Activated CD8-positive, alpha-beta T cell treated with anti-CD3 and anti-CD28 coated beads, Interleukin-2, amount 10 ng/mL, durations not matched to agents 7 days and 5 days (primary cell): ENCODE data around the gene REEP2. TPM values are rescaled to one million over a fixed set of nuclear protein-coding genes. Genes with fewer than 3 reads are reported as not detected.

ENCODE experiments used
- ATAC-seq: fragments of 150-1000 bp; cut with Tn5 transposase; one replicate; pipeline ENCODE4 v1.10.0; 2021; ENCODE audit warnings: moderate library complexity
- CTCF ChIA-PET: fragments of 350-600 bp; sonication (Branson Sonifier 250); formaldehyde crosslinking; loops from one replicate; lab custom pipeline; 2021; ENCODE audit warnings: antibody characterized with exemption; lab: Charles Lee
- POLR2A ChIA-PET: fragments of 350-600 bp; sonication (Branson Sonifier 250); formaldehyde crosslinking; loops from one replicate; lab custom pipeline; 2021; ENCODE audit warnings: antibody characterized with exemption; lab: Charles Lee
- DNase-seq: peaks from one replicate; pipeline ENCODE4 v3.0.0-alpha.2; 2020
- H3K27ac Mint-ChIP-seq: one replicate; pipeline ENCODE4 v1.8.0; 2021; ENCODE audit warnings: mild to moderate bottlenecking, mixed read lengths
- H3K27me3 Mint-ChIP-seq: one replicate; pipeline ENCODE4 v1.8.0; 2021; ENCODE audit warnings: low read depth, mixed read lengths
- H3K36me3 Mint-ChIP-seq: one replicate; pipeline ENCODE4 v1.8.0; 2021; ENCODE audit warnings: low read depth, mixed read lengths
- H3K4me1 Mint-ChIP-seq: one replicate; pipeline ENCODE4 v1.8.0; 2021; ENCODE audit warnings: low read depth, mixed read lengths
- H3K4me3 Mint-ChIP-seq: one replicate; pipeline ENCODE4 v1.8.0; 2021; ENCODE audit warnings: mild to moderate bottlenecking, mixed read lengths
- H3K9me3 Mint-ChIP-seq: one replicate; pipeline ENCODE4 v1.8.0; 2022; ENCODE audit warnings: mixed read lengths; ENCODE audit not compliant: insufficient read depth
- total RNA-seq, 2 experiments: library from RNA; stranded (reverse); gene quantifications; one replicate each; pipeline ENCODE4 v1.2.3, GENCODE V29; 2021

REEP2 gene
- total RNA-seq, 2 experiments from 2014 or later, result 0.68 to 1.1 TPM

GRCh38 chr5:138460032-138460693, 21.3 kb downstream of the REEP2 start:
- H3K4me1 Mint-ChIP-seq, result peaks cover 37% of the 10 kb centered on the region
- no peaks in the 10 kb centered on the region for H3K27me3 Mint-ChIP-seq
- H3K27ac Mint-ChIP-seq, result peak overlapping the region; percentile 98
- H3K4me3 Mint-ChIP-seq, result no peak overlapping the region
- peaks cover 3% of the 10 kb centered on the region for H3K36me3 Mint-ChIP-seq
- POLR2A ChIA-PET, result interaction anchor here (0.8 to 1.4 kb wide), 4 partner anchors 10 to 107 kb away, joined by 3 to 4 read pairs (median 3); partner anchors contain the start of gene ETF1
- ATAC-seq (no peak), DNase-seq (no peak)
- CTCF ChIA-PET, result interaction anchor here (2.2 kb wide), 1 partner anchor 11 kb away, joined by 16 read pairs; no protein-coding TSS in a partner anchor
- H3K9me3 Mint-ChIP-seq, result no peaks in the 10 kb centered on the region

- Mint-ChIP-seq H3K36me3 (peaks cover 3% of the 10 kb centered on the region), H3K27me3 (peaks cover 3% of the 10 kb centered on the region), H3K4me1 (peaks cover 40% of the 10 kb centered on the region), H3K9me3 (no peaks in the 10 kb centered on the region), H3K4me3 (no peak overlapping the region), H3K27ac (peak overlapping the region; percentile 41)
- DNase-seq (no peak), ATAC-seq (no peak)
- ChIA-PET CTCF (interaction anchor here (1.0 to 2.1 kb wide), 5 partner anchors 12 to 109 kb away, joined by 3 to 7 read pairs (median 6); partner anchors contain the start of genes ETF1 and KDM3B), POLR2A (interaction anchor here (0.8 kb wide), 1 partner anchor 81 kb away, joined by 3 read pairs; the partner anchor contains the start of gene ETF1)
Observed at GRCh38 chr5:138461343-138462125, 22.7 kb downstream of the REEP2 start.

GRCh38 chr5:138463419-138464007, 24.7 kb downstream of the REEP2 start:
- peaks cover 9% of the 10 kb centered on the region for H3K36me3 Mint-ChIP-seq
- DNase-seq (no peak), ATAC-seq (no peak)
- H3K9me3 Mint-ChIP-seq, result no peaks in the 10 kb centered on the region
- peaks cover 46% of the 10 kb centered on the region for H3K4me1 Mint-ChIP-seq
- ChIA-PET CTCF (interaction anchor here (1.5 to 4.2 kb wide), 11 partner anchors 7 to 285 kb away, joined by 3 to 34 read pairs (median 10); partner anchors contain the start of genes BRD8, ETF1, HSPA9 and KDM3B), POLR2A (interaction anchor here (0.6 to 3.3 kb wide), 10 partner anchors 8 to 709 kb away, joined by 3 to 32 read pairs (median 10); partner anchors contain the start of genes ETF1, HNRNPA0 and HSPA9)
- peaks cover 20% of the 10 kb centered on the region for H3K27me3 Mint-ChIP-seq
- H3K4me3 Mint-ChIP-seq, result peak overlapping the region; percentile 87
- peak overlapping the region; percentile 96 for H3K27ac Mint-ChIP-seq

- Mint-ChIP-seq H3K36me3 (peaks cover 9% of the 10 kb centered on the region), H3K27me3 (peaks cover 20% of the 10 kb centered on the region), H3K4me1 (peaks cover 42% of the 10 kb centered on the region), H3K9me3 (no peaks in the 10 kb centered on the region), H3K27ac (peak overlapping the region; percentile 96), H3K4me3 (peak overlapping the region; percentile 87)
- CTCF ChIA-PET, result interaction anchor here (0.8 to 4.2 kb wide), 12 partner anchors 8 to 285 kb away, joined by 3 to 34 read pairs (median 9); partner anchors contain the start of genes BRD8, ETF1, HSPA9 and KDM3B
- DNase-seq (peak; percentile 93), ATAC-seq (peak; percentile 52)
- POLR2A ChIA-PET, result interaction anchor here (0.6 to 3.3 kb wide), 11 partner anchors 9 to 710 kb away, joined by 3 to 32 read pairs (median 8); partner anchors contain the start of genes ETF1, HNRNPA0, HSPA9 and REEP2
Observed at GRCh38 chr5:138464008-138464387, 25.1 kb downstream of the REEP2 start.

GRCh38 chr5:138464388-138465260, 25.8 kb downstream of the REEP2 start:
- peak; percentile 69 for ATAC-seq
- ChIA-PET POLR2A (interaction anchor here (0.5 to 3.3 kb wide), 31 partner anchors 8 to 913 kb away, joined by 3 to 32 read pairs (median 3); partner anchors contain the start of genes BRD8, CDC23, CDC25C and ETF1), CTCF (interaction anchor here (0.7 to 4.2 kb wide), 19 partner anchors 8 to 286 kb away, joined by 3 to 34 read pairs (median 6); partner anchors contain the start of genes BRD8, ETF1, HSPA9 and KDM3B)
- H3K36me3 Mint-ChIP-seq, result peaks cover 6% of the 10 kb centered on the region
- H3K9me3 Mint-ChIP-seq, result no peaks in the 10 kb centered on the region
- peaks cover 20% of the 10 kb centered on the region for H3K27me3 Mint-ChIP-seq
- H3K4me3 Mint-ChIP-seq, result peak overlapping the region; percentile 87
- H3K27ac Mint-ChIP-seq, result peak overlapping the region; percentile 96
- H3K4me1 Mint-ChIP-seq, result peaks cover 35% of the 10 kb centered on the region
- peak; percentile 98 for DNase-seq

GRCh38 chr5:138465261-138466124, 26.6 kb downstream of the REEP2 start, which contains the start of gene EGR1:
Gene EGR1 (plus strand): TSS chr5:138465479. CDS start chr5:138465762, 283 bp downstream.
- no peaks in the 10 kb centered on the region for H3K9me3 Mint-ChIP-seq

GRCh38 chr5:138466125-138466899, 27.5 kb downstream of the REEP2 start:
- H3K27me3 Mint-ChIP-seq, result peaks cover 20% of the 10 kb centered on the region
- CTCF ChIA-PET, result interaction anchor here (0.7 to 4.2 kb wide), 6 partner anchors 10 to 113 kb away, joined by 3 to 34 read pairs (median 13); partner anchors contain the start of genes ETF1 and KDM3B
- POLR2A ChIA-PET, result interaction anchor here (0.7 to 3.3 kb wide), 9 partner anchors 11 to 288 kb away, joined by 3 to 32 read pairs (median 6); partner anchors contain the start of genes BRD8, ETF1 and HSPA9
- ATAC-seq (no peak), DNase-seq (peak; percentile 41)
- peaks cover 6% of the 10 kb centered on the region for H3K36me3 Mint-ChIP-seq
- H3K4me1 Mint-ChIP-seq, result peaks cover 22% of the 10 kb centered on the region
- no peak overlapping the region for H3K27ac Mint-ChIP-seq
- no peaks in the 10 kb centered on the region for H3K9me3 Mint-ChIP-seq
- peak overlapping the region; percentile 87 for H3K4me3 Mint-ChIP-seq

More at GRCh38 chr5:138465261-138466124, 26.6 kb downstream of the REEP2 start, which contains the start of gene EGR1:
- DNase-seq (peak; percentile 96), ATAC-seq (peak; percentile 56)
- peak within 1 kb of the TSS; percentile 96 for H3K27ac Mint-ChIP-seq
- peak within 1 kb of the TSS; percentile 87 for H3K4me3 Mint-ChIP-seq
- peaks cover 20% of the 10 kb centered on the region for H3K27me3 Mint-ChIP-seq
- peaks cover 6% of the 10 kb centered on the region for H3K36me3 Mint-ChIP-seq
- peaks cover 27% of the 10 kb centered on the region for H3K4me1 Mint-ChIP-seq
- CTCF ChIA-PET, result interaction anchor here (0.7 to 4.2 kb wide), 18 partner anchors 8 to 287 kb away, joined by 3 to 34 read pairs (median 6); partner anchors contain the start of genes BRD8, ETF1, HSPA9 and KDM3B
- POLR2A ChIA-PET, result interaction anchor here (0.5 to 3.3 kb wide), 29 partner anchors 8 to 912 kb away, joined by 3 to 32 read pairs (median 3); partner anchors contain the start of genes BRD8, CDC23, CDC25C and ETF1

- Mint-ChIP-seq H3K36me3 (peaks cover 6% of the 10 kb centered on the region), H3K4me3 (peak overlapping the region; percentile 87), H3K27me3 (peaks cover 21% of the 10 kb centered on the region), H3K27ac (peak overlapping the region; percentile 53), H3K9me3 (no peaks in the 10 kb centered on the region), H3K4me1 (peaks cover 22% of the 10 kb centered on the region)
- ChIA-PET POLR2A (interaction anchor here (0.7 kb wide), 1 partner anchor 364 kb away, joined by 3 read pairs; no protein-coding TSS in a partner anchor), CTCF (interaction anchor here (1.3 to 3.3 kb wide), 2 partner anchors 36 to 114 kb away, joined by 3 to 19 read pairs; partner anchors contain the start of gene KDM3B)
- ATAC-seq (no peak), DNase-seq (peak; percentile 41)
Observed at GRCh38 chr5:138466900-138467710, 28.2 kb downstream of the REEP2 start.
